WTC11 (cell line): ENCODE results near the gene OGFOD3. TPM values are rescaled to one million over a fixed set of nuclear protein-coding genes. Genes with fewer than 3 reads are reported as not detected.

Experiments
- ATAC-seq: fragments of 200-7000 bp; cut with Tn5 transposase; 2 replicates; pipeline ENCODE4 v1.10.0; 2021; ENCODE audit warnings: mild to moderate bottlenecking, moderate library complexity
- CTCF ChIA-PET: fragments of 300-600 bp; sonication (Branson Sonifier 250); formaldehyde crosslinking; loops from one replicate; lab custom pipeline; 2021; ENCODE audit warnings: antibody characterized with exemption; lab: Charles Lee
- POLR2A ChIA-PET: fragments of 350-600 bp; sonication (Branson Sonifier 250); formaldehyde crosslinking; loops from one replicate; lab custom pipeline; 2021; ENCODE audit warnings: antibody characterized with exemption; lab: Charles Lee
- DNase-seq: peaks from one replicate; pipeline ENCODE4 v3.0.0; 2021; ENCODE audit warnings: low spot score
- H3K27ac Mint-ChIP-seq: 2 replicates; pipeline ENCODE4 v1.8.0; 2021; ENCODE audit warnings: mixed read lengths
- H3K27me3 Mint-ChIP-seq: 2 replicates; pipeline ENCODE4 v1.8.0; 2021; ENCODE audit warnings: low read depth, mild to moderate bottlenecking, moderate library complexity, mixed read lengths
- H3K36me3 Mint-ChIP-seq: 2 replicates; pipeline ENCODE4 v1.8.0; 2021; ENCODE audit warnings: mixed read lengths
- H3K4me1 Mint-ChIP-seq: 2 replicates; pipeline ENCODE4 v1.8.0; 2022; ENCODE audit warnings: mixed read lengths
- H3K4me3 Mint-ChIP-seq: 2 replicates; pipeline ENCODE4 v1.8.0; 2021; ENCODE audit warnings: mild to moderate bottlenecking, moderate library complexity, mixed read lengths
- H3K9me3 Mint-ChIP-seq: 2 replicates; pipeline ENCODE4 v1.8.0; 2021; ENCODE audit warnings: mixed read lengths
- AR ChIP-seq: fragments of 250-450 bp; sonication (Bioruptor Pico); IDR thresholded peaks from 2 replicates; pipeline ENCODE4 v1.9.0; 2021; ENCODE audit warnings: mild to moderate bottlenecking
- ATF1 ChIP-seq: sonication (generic); formaldehyde crosslinking; IDR thresholded peaks from 2 replicates; pipeline ENCODE4 v1.8.1; 2023; ENCODE audit warnings: mild to moderate bottlenecking, moderate library complexity, missing genetic modification reagents
- ATF2 ChIP-seq: sonication (generic); formaldehyde crosslinking; IDR thresholded peaks from 2 replicates; pipeline ENCODE4 v1.8.1; 2022; ENCODE audit warnings: low read depth, missing genetic modification reagents, borderline replicate concordance
- E2F5 ChIP-seq: sonication (generic); formaldehyde crosslinking; IDR thresholded peaks from 2 replicates; pipeline ENCODE4 v1.8.1; 2022; ENCODE audit warnings: mild to moderate bottlenecking, moderate library complexity, missing genetic modification reagents
- FOXK1 ChIP-seq: sonication (generic); formaldehyde crosslinking; IDR thresholded peaks from 2 replicates; pipeline ENCODE4 v1.8.0; 2022; ENCODE audit warnings: mild to moderate bottlenecking, moderate library complexity, missing genetic modification reagents
- IRF2 ChIP-seq: sonication (generic); formaldehyde crosslinking; IDR thresholded peaks from 2 replicates; pipeline ENCODE4 v1.8.0; 2022; ENCODE audit warnings: low read depth, missing genetic modification reagents, borderline replicate concordance
- KAT7 ChIP-seq: sonication (generic); formaldehyde crosslinking; IDR thresholded peaks from 2 replicates; pipeline ENCODE4 v1.8.1; 2023; ENCODE audit warnings: missing genetic modification reagents, mild to moderate bottlenecking, borderline replicate concordance
- PRRX2 ChIP-seq: fragments of 250-450 bp; sonication (Bioruptor Pico); IDR thresholded peaks from 2 replicates; pipeline ENCODE4 v1.8.0; 2021; ENCODE audit warnings: mild to moderate bottlenecking
- SMAD3 ChIP-seq: sonication (generic); formaldehyde crosslinking; IDR thresholded peaks from 2 replicates; pipeline ENCODE4 v1.8.0; 2022; ENCODE audit warnings: missing genetic modification reagents, mild to moderate bottlenecking, borderline replicate concordance
- TEAD1 ChIP-seq: sonication (generic); formaldehyde crosslinking; IDR thresholded peaks from 2 replicates; pipeline ENCODE4 v1.8.0; 2022; ENCODE audit warnings: mild to moderate bottlenecking, missing genetic modification reagents
- USF2 ChIP-seq: sonication (generic); formaldehyde crosslinking; IDR thresholded peaks from 2 replicates; pipeline ENCODE4 v1.8.1; 2023; ENCODE audit warnings: mild to moderate bottlenecking, missing genetic modification reagents, moderate library complexity
- ZMAT4 ChIP-seq: fragments of 250-450 bp; sonication (Bioruptor Pico); IDR thresholded peaks from 2 replicates; pipeline ENCODE4 v1.9.0; 2021; ENCODE audit warnings: mild to moderate bottlenecking
- ZNF232 ChIP-seq: sonication (generic); formaldehyde crosslinking; IDR thresholded peaks from 2 replicates; pipeline ENCODE4 v1.8.0; 2022; ENCODE audit warnings: mild to moderate bottlenecking, missing genetic modification reagents
- ZNF317 ChIP-seq: sonication (generic); formaldehyde crosslinking; IDR thresholded peaks from 2 replicates; pipeline ENCODE4 v1.8.1; 2023; ENCODE audit warnings: low read depth, mild to moderate bottlenecking, moderate library complexity, missing genetic modification reagents, borderline replicate concordance
- ZNF532 ChIP-seq: fragments of 250-450 bp; sonication (Bioruptor Pico); IDR thresholded peaks from 2 replicates; pipeline ENCODE4 v1.9.0; 2021; ENCODE audit warnings: mild to moderate bottlenecking, borderline replicate concordance
- total RNA-seq: library from RNA; stranded (reverse); gene quantifications from 3 replicates; pipeline ENCODE4 v1.2.3, GENCODE V29; 2021

The OGFOD3 gene
- total RNA-seq, 1 experiment from 2014 or later, result 20.4 TPM

GRCh38 chr17:82376042-82376730, 42.2 kb downstream of the OGFOD3 start:
- H3K4me1 Mint-ChIP-seq, result no peaks in the 10 kb centered on the region
- CTCF ChIA-PET, result interaction anchor here (0.9 kb wide), 1 partner anchor 24 kb away, joined by 3 read pairs; no protein-coding TSS in a partner anchor
- H3K36me3 Mint-ChIP-seq, result no peaks in the 10 kb centered on the region
- no peaks in the 10 kb centered on the region for H3K9me3 Mint-ChIP-seq
- DNase-seq (no peak), ATAC-seq (no peak)
- no peak overlapping the region for H3K4me3 Mint-ChIP-seq
- no peak overlapping the region for H3K27ac Mint-ChIP-seq
- POLR2A ChIA-PET, result no interaction called here
- TF ChIP-seq FOXK1 (no peak), ZMAT4 (no peak)
- H3K27me3 Mint-ChIP-seq, result peaks cover 39% of the 10 kb centered on the region

GRCh38 chr17:82375359-82376041, 42.9 kb downstream of the OGFOD3 start:
- no peak overlapping the region for H3K4me3 Mint-ChIP-seq
- no peaks in the 10 kb centered on the region for H3K4me1 Mint-ChIP-seq
- H3K36me3 Mint-ChIP-seq, result no peaks in the 10 kb centered on the region
- H3K27ac Mint-ChIP-seq, result no peak overlapping the region
- H3K9me3 Mint-ChIP-seq, result no peaks in the 10 kb centered on the region
- H3K27me3 Mint-ChIP-seq, result peaks cover 46% of the 10 kb centered on the region
- ChIA-PET POLR2A (no interaction called here), CTCF (interaction anchor here (0.9 kb wide), 1 partner anchor 24 kb away, joined by 3 read pairs; no protein-coding TSS in a partner anchor)
- TF ChIP-seq PRRX2 (CRISPR knock-in tag) (no peak), ZNF317 (CRISPR knock-in tag) (no peak), ZMAT4 (no peak), IRF2 (CRISPR knock-in tag) (no peak), KAT7 (CRISPR knock-in tag) (no peak), ZNF532 (no peak), USF2 (CRISPR knock-in tag) (no peak), ZNF232 (no peak), TEAD1 (CRISPR knock-in tag) (no peak), E2F5 (CRISPR knock-in tag) (no peak), ATF2 (CRISPR knock-in tag) (no peak), AR (CRISPR knock-in tag) (no peak), ATF1 (CRISPR knock-in tag) (no peak), SMAD3 (CRISPR knock-in tag) (no peak)
- ATAC-seq, result no peak
- no peak for DNase-seq
